ENCODE results near the gene KPNA1. TPM values are rescaled to one million over a fixed set of nuclear protein-coding genes. Genes with fewer than 3 reads are reported as not detected.

KPNA1 gene
- total and polyA plus RNA-seq, 4 donors = 20.7 to 42.0 (median 23.5) TPM

DNA sequence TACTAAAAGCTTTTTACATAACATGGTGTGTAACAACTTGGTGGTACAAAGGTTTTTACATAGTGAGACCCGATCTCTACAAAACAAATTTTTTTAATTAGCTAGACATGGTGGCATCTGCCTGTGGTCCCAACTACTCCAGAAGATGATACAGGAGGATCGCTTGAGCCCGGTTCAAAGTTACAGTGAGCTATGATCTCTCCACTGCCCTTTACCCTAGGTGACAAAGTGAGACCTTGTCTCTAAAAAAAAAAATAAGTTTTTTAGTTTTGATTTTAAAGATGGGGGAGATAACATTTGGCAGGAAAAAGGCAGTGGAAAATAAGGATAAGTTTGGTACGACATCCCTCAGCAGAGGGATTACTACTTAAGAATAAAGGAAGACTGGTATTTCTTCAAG is 124.8 kb downstream of the KPNA1 start:
- Histone ChIP-seq H3K4me3 (ENCODE audit: low read depth in 1 of 3, low read length in 3 of 3) (no peak overlapping the region), H3K36me3 (ENCODE audit: control insufficient read depth in 4 of 4, insufficient read depth in 3 of 4, low read depth in 1 of 4, low read length in 3 of 4) (no peaks in the 10 kb centered on the region), H3K9ac (ENCODE audit: low read depth in 1 of 2, low read length in 2 of 2) (no peak overlapping the region), H3K27ac (ENCODE audit: low read depth in 1 of 2, low read length in 2 of 2) (peak overlapping the region in 1 of 2 donors; percentile 13), H3K27me3 (ENCODE audit: control insufficient read depth in 4 of 4, insufficient read depth in 4 of 4, low read length in 3 of 4) (no peaks in the 10 kb centered on the region), H3K9me3 (ENCODE audit: control insufficient read depth in 4 of 4, low read length in 3 of 4) (no peaks in the 10 kb centered on the region), H3K4me1 (ENCODE audit: control insufficient read depth in 4 of 4, insufficient read depth in 4 of 4, low read length in 3 of 4) (peaks cover 8 to 62% (median 49%) of the 10 kb centered on the region in 4 donors)
- 36% methylated on average over 4 of the region's 4 CpGs for WGBS
- DNase-seq (ENCODE audit: low spot score) = no peak
- peak in 1 of 2 donors; percentile 30 for TF ChIP-seq RXRA (IDR thresholded peaks at IDR 0.05)
- TF ChIP-seq JUND (IDR thresholded peaks at IDR 0.05) = peak in 1 of 2 donors; percentile 33
- peak; percentile 93 to 94 for TF ChIP-seq HNF4A (conservative IDR thresholded peaks at IDR 0.05)
- no peak for TF ChIP-seq TAF1 (conservative IDR thresholded peaks at IDR 0.05)
- TF ChIP-seq, protein P1, sequence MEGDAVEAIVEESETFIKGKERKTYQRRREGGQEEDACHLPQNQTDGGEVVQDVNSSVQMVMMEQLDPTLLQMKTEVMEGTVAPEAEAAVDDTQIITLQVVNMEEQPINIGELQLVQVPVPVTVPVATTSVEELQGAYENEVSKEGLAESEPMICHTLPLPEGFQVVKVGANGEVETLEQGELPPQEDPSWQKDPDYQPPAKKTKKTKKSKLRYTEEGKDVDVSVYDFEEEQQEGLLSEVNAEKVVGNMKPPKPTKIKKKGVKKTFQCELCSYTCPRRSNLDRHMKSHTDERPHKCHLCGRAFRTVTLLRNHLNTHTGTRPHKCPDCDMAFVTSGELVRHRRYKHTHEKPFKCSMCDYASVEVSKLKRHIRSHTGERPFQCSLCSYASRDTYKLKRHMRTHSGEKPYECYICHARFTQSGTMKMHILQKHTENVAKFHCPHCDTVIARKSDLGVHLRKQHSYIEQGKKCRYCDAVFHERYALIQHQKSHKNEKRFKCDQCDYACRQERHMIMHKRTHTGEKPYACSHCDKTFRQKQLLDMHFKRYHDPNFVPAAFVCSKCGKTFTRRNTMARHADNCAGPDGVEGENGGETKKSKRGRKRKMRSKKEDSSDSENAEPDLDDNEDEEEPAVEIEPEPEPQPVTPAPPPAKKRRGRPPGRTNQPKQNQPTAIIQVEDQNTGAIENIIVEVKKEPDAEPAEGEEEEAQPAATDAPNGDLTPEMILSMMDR (IDR thresholded peaks at IDR 0.05; ENCODE audit: low read depth, low read length, missing input control) = no peak
- TF ChIP-seq, protein P2, sequence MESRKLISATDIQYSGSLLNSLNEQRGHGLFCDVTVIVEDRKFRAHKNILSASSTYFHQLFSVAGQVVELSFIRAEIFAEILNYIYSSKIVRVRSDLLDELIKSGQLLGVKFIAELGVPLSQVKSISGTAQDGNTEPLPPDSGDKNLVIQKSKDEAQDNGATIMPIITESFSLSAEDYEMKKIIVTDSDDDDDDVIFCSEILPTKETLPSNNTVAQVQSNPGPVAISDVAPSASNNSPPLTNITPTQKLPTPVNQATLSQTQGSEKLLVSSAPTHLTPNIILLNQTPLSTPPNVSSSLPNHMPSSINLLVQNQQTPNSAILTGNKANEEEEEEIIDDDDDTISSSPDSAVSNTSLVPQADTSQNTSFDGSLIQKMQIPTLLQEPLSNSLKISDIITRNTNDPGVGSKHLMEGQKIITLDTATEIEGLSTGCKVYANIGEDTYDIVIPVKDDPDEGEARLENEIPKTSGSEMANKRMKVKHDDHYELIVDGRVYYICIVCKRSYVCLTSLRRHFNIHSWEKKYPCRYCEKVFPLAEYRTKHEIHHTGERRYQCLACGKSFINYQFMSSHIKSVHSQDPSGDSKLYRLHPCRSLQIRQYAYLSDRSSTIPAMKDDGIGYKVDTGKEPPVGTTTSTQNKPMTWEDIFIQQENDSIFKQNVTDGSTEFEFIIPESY (IDR thresholded peaks at IDR 0.05) = peak; percentile 32
- peak; percentile 79 for TF ChIP-seq HNF4G (IDR thresholded peaks at IDR 0.05)

DNA sequence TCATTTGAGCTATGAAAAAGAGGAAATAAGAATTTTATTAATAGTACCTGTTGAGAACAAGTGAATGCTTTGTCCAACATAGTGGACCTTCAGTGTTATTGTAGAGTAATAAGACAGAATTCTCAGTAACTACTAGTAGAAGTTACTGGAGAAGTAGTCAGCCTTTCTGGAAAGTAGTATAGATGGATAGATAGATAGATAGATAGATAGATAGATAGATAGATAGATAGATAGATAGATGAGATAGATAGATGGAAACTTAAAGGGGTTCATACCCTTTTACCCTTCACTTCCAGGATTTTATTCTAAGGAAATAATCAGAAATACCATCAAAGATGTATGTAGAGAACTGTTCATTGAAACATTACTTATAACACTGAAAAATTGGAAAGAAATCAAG is 125.5 kb downstream of the KPNA1 start:
- no peaks in the 10 kb centered on the region for H3K36me3 ChIP-seq (ENCODE audit: control insufficient read depth in 4 of 4, insufficient read depth in 3 of 4, low read depth in 1 of 4, low read length in 3 of 4)
- no peak overlapping the region for H3K9ac ChIP-seq (ENCODE audit: low read depth in 1 of 2, low read length in 2 of 2)
- no peak overlapping the region for H3K4me3 ChIP-seq (ENCODE audit: low read depth in 1 of 3, low read length in 3 of 3)
- H3K27me3 ChIP-seq (ENCODE audit: control insufficient read depth in 4 of 4, insufficient read depth in 4 of 4, low read length in 3 of 4) = no peaks in the 10 kb centered on the region
- H3K27ac ChIP-seq (ENCODE audit: low read depth in 1 of 2, low read length in 2 of 2) = no peak overlapping the region
- no peaks in the 10 kb centered on the region for H3K9me3 ChIP-seq (ENCODE audit: control insufficient read depth in 4 of 4, low read length in 3 of 4)
- peaks cover 8 to 68% (median 54%) of the 10 kb centered on the region in 4 donors for H3K4me1 ChIP-seq (ENCODE audit: control insufficient read depth in 4 of 4, insufficient read depth in 4 of 4, low read length in 3 of 4)
- TF ChIP-seq, protein P3, sequence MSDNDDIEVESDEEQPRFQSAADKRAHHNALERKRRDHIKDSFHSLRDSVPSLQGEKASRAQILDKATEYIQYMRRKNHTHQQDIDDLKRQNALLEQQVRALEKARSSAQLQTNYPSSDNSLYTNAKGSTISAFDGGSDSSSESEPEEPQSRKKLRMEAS (IDR thresholded peaks at IDR 0.05) = no peak
- TF ChIP-seq FOXA1 (IDR thresholded peaks at IDR 0.05) (no peak), HNF4A (conservative IDR thresholded peaks at IDR 0.05) (no peak), JUND (IDR thresholded peaks at IDR 0.05) (no peak), HNF4G (IDR thresholded peaks at IDR 0.05) (no peak), NR2F2 (IDR thresholded peaks at IDR 0.05) (no peak), EGR1 (IDR thresholded peaks at IDR 0.05; ENCODE audit: low read depth in 2 of 2) (no peak), TAF1 (conservative IDR thresholded peaks at IDR 0.05) (no peak), RXRA (IDR thresholded peaks at IDR 0.05) (no peak)
- TF ChIP-seq, protein P4, sequence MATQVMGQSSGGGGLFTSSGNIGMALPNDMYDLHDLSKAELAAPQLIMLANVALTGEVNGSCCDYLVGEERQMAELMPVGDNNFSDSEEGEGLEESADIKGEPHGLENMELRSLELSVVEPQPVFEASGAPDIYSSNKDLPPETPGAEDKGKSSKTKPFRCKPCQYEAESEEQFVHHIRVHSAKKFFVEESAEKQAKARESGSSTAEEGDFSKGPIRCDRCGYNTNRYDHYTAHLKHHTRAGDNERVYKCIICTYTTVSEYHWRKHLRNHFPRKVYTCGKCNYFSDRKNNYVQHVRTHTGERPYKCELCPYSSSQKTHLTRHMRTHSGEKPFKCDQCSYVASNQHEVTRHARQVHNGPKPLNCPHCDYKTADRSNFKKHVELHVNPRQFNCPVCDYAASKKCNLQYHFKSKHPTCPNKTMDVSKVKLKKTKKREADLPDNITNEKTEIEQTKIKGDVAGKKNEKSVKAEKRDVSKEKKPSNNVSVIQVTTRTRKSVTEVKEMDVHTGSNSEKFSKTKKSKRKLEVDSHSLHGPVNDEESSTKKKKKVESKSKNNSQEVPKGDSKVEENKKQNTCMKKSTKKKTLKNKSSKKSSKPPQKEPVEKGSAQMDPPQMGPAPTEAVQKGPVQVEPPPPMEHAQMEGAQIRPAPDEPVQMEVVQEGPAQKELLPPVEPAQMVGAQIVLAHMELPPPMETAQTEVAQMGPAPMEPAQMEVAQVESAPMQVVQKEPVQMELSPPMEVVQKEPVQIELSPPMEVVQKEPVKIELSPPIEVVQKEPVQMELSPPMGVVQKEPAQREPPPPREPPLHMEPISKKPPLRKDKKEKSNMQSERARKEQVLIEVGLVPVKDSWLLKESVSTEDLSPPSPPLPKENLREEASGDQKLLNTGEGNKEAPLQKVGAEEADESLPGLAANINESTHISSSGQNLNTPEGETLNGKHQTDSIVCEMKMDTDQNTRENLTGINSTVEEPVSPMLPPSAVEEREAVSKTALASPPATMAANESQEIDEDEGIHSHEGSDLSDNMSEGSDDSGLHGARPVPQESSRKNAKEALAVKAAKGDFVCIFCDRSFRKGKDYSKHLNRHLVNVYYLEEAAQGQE (IDR thresholded peaks at IDR 0.05) = no peak
- TF ChIP-seq, protein P5, sequence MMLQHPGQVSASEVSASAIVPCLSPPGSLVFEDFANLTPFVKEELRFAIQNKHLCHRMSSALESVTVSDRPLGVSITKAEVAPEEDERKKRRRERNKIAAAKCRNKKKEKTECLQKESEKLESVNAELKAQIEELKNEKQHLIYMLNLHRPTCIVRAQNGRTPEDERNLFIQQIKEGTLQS (IDR thresholded peaks at IDR 0.05) = no peak
- no peak for DNase-seq (ENCODE audit: low spot score)
